HFF-Myc (cell line): Measurements from ENCODE around the gene EPHA1.
"Not testable (repeated sequence)": the region's sequence is repeated elsewhere in the genome, so short reads cannot be mapped to it uniquely, and the experiment has no call there.

Source experiments
- DNase-seq: peaks from one replicate; pipeline ENCODE4 v3.0.0-alpha.2; 2011; ENCODE audit warnings: low read depth; ENCODE audit errors: extremely low read depth
- H3K4me3 ChIP-seq: replicated peaks from 2 replicates; pipeline ENCODE4 v1.5.1; 2011; ENCODE audit warnings: low read depth, mild to moderate bottlenecking, control low read depth, low read length
- TF ChIP-seq, protein P1 (sequence below): IDR thresholded peaks from 2 replicates; pipeline ENCODE4 v1.5.1; 2012; ENCODE audit warnings: mild to moderate bottlenecking, low read depth, low read length, control low read depth; ENCODE audit errors: missing control alignments

EPHA1 gene

DNA sequence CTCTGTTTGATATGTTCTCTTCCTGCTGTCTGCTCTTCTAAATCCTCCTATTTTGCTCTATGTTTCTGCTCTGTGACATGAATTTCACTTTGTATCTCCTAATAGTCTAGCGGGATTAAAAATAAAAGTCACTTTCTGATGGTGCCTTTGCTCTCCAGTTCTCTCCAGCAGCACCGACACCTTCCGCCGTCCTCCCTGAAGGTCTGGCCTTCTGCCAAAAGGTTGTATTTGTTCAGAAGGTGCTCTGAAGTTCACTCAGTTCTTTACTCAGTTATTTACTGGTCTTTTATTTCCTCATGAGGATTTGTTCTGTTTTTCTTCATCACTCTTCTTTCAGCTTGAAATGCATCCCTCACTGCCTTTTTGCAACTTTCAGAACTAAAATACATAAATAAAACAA is 11.2 kb upstream of the EPHA1 start:
- no peak overlapping the region for H3K4me3 ChIP-seq
- DNase-seq = no peak
- TF ChIP-seq, protein P1, sequence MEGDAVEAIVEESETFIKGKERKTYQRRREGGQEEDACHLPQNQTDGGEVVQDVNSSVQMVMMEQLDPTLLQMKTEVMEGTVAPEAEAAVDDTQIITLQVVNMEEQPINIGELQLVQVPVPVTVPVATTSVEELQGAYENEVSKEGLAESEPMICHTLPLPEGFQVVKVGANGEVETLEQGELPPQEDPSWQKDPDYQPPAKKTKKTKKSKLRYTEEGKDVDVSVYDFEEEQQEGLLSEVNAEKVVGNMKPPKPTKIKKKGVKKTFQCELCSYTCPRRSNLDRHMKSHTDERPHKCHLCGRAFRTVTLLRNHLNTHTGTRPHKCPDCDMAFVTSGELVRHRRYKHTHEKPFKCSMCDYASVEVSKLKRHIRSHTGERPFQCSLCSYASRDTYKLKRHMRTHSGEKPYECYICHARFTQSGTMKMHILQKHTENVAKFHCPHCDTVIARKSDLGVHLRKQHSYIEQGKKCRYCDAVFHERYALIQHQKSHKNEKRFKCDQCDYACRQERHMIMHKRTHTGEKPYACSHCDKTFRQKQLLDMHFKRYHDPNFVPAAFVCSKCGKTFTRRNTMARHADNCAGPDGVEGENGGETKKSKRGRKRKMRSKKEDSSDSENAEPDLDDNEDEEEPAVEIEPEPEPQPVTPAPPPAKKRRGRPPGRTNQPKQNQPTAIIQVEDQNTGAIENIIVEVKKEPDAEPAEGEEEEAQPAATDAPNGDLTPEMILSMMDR = no peak

DNA sequence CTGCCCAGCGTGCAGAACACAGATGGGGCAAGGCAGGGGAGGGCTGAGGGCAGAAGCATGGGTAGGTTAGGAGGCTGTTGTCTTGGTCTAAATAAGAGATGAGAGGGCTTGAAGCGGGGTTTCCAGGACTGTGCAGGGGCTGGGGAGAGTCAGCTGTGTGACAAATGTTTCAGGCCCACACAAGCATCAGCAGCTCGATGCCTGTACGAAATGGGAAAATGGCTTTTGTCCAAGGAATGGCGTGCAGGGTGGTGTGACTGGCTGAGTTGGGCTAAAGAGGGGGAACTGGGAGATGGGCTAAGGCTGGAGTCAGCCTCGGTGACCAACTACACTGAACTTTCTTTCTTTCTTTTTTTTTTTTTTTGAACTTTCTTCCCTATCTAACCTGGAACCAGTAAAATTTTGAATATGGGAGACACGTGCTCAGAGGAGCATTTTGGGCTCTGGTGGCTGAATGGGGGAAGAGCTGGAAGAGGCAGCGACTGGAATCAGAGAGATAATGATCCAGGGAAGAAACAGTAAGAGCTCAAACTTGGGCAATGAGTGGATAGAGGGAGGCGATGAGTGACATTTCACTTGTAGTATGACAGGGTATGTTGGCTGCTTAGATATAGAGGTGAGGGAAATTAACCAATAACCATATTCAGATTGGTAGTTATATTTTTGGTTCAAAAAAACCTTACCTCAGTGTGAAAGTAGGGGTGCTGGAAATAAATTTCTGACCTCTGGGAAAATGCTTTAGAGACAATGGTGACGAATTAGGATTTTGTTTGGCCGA is 10.2 kb upstream of the EPHA1 start:
- TF ChIP-seq, protein P1 = no peak

DNA sequence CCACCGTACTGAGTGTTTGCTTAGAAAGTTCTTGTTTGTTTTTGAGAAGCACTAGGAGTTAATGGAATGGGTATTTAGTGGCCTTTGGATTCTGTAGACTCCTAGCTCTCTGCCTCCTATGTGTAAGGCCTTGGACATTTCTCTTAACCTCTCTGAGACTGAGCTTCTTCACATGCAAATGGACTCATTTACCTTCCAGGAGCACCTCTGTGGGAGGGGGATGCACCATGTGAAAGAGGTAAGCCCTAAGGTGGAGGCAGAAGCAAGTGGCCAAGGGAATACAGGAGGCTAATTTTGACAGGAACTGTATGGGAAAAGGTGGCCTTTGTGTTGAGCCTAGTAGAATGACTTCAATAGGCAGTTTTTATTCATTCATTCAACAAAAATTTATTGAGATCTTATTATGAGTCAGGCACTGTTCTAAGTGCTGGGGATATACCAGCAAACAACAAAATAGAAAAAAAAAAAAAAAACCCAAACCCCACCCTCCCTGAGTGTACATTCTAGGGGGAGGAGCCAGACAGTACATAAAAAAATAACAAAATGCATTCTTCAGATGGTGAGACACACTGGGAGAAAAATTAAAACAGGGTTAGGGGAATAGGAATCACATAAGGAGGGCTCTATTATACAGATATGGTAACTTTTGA is 9.2 kb upstream of the EPHA1 start:
- TF ChIP-seq, protein P1 = no peak
- no peak overlapping the region for H3K4me3 ChIP-seq
- no peak for DNase-seq

More for the DNA sequence above, 10.2 kb upstream of the EPHA1 start:
- H3K4me3 ChIP-seq = no peak overlapping the region
- no peak for DNase-seq

DNA sequence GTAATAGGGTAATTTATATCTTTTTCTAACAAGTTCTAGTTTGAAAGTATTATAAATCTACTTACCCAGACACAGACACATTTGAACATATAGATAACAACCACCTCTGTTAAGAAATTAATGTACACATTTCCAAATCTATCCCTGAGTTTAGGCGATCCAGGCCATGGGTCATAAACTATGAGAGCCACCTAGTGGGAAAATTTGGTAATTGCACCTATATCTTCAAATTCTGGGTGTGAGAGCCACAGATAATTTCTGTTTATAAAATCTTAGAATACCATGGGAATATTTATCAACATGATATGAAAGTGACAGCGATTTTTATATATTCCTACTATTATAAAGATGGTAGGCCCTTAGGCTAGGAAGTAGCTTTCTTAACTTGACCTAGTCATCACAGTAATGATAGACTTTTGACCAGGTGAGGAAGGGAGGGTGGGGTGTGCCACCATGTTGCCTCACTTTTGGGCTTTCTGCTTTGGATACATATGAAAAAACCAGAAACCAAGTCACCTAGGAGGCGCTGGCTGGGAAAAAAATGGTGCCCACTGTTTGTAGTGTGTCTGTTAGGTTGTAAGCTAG is 8.0 kb upstream of the EPHA1 start:
- TF ChIP-seq, protein P1 = peak; percentile 64
- H3K4me3 ChIP-seq = no peak overlapping the region
- DNase-seq = peak; percentile 38

DNA sequence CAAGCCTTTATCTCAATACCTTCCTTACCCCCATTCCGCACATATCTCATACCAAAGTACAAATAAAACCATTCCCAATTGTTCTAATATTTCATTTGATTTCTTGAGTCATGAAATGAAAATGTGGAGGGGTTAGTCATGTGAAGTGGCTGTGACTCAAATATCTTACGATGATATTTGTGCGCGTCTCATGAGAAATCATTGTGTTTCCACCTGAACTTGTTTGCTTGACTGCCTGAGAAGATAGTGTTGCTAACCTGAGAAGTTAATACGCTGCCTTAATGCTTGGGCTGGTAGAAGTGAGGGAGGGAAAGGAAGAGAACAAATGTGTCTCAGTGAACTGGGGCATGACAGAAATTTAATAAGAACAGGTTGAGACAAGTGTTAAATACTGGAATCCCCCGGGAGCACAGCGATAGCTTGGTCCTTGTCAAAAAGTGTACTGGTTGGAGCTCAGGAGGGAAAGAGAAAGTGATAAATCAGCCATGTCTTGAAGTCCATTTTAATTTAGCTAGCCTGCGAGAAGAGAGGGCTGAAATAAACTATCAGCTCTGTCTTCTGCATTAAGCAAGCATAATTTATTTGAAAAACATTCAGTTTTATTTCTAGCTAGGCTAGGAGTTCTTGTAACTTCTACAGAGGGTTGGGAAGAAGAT is 7.2 kb upstream of the EPHA1 start:
- DNase-seq = no peak
- TF ChIP-seq, protein P1 = no peak
- no peak overlapping the region for H3K4me3 ChIP-seq

DNA sequence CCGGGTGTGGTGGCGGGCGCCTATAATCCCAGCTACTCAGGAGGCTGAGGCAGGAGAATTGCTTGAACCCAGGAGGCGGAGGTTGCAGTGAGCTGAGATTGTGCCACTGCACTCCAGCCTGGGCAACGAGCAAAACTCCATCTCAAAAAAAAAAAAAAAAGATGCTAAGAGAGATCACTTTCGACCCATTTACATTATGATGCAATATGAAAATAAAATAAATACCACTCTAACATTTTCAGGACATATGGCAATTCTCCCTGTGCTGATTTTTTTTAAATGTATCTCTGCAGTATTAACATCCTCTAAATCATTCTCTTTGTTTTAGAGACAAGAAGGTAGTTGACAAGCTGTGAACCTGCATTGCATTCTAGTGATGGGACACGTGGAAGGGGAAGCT is 6.6 kb upstream of the EPHA1 start:
- DNase-seq, H3K4me3 ChIP-seq: not testable (repeated sequence)

DNA sequence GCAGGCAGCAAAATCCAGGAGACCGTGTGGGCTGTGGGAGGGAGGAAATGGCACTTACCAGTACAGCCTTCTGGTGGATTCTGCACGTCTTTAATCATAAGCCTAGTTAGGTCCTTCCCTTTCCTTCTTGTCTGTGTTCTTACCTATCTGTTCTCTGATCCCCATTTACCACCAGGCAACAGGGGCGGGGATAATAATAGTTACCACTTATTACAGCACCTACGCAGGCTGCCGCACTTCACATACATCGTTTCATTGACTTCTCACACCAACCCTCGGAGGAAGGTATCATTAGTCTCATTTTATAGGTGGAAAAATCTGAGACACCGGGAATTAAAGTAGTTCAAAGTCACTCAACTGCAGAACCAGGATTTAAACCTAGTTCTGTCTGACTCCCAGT is 4.5 kb upstream of the EPHA1 start:
- DNase-seq = no peak
- H3K4me3 ChIP-seq = no peak overlapping the region
- TF ChIP-seq, protein P1 = no peak
